Mesothelial cell of epicardium (in vitro differentiated cells): ENCODE measurements around the gene SINHCAF. TPM values are rescaled to one million over a fixed set of nuclear protein-coding genes. Genes with fewer than 3 reads are reported as not detected.
"Not testable (repeated sequence)": the region's sequence is repeated elsewhere in the genome, so short reads cannot be mapped to it uniquely, and the experiment has no call there.

Experiments
- DNase-seq, 2 experiments: peaks; one replicate each; pipeline ENCODE4 v3.0.0; 2021; ENCODE audit warnings: low spot score in 2 of 2; ENCODE audit not compliant: unreplicated experiment in 2 of 2
- H3K27ac Mint-ChIP-seq: 2 replicates; pipeline ENCODE4 v1.8.0; 2021; ENCODE audit warnings: mixed read lengths
- H3K27me3 Mint-ChIP-seq: 2 replicates; pipeline ENCODE4 v1.8.0; 2021; ENCODE audit warnings: low read depth, mixed read lengths
- H3K36me3 Mint-ChIP-seq: 2 replicates; pipeline ENCODE4 v1.8.0; 2021; ENCODE audit warnings: mixed read lengths
- H3K4me1 Mint-ChIP-seq: 2 replicates; pipeline ENCODE4 v1.8.0; 2021; ENCODE audit warnings: mixed read lengths
- H3K4me3 Mint-ChIP-seq: 2 replicates; pipeline ENCODE4 v1.8.0; 2021; ENCODE audit warnings: mild to moderate bottlenecking, moderate library complexity, mixed read lengths
- H3K9me3 Mint-ChIP-seq: 2 replicates; pipeline ENCODE4 v1.8.0; 2021; ENCODE audit warnings: mixed read lengths
- total RNA-seq: library from RNA; stranded (reverse); gene quantifications from 3 replicates; pipeline ENCODE4 v1.2.1, GENCODE V29; 2021
- TF ChIP-seq, protein P1 (sequence below): fragments of 200-600 bp; sonication (generic); IDR thresholded peaks from one replicate; pipeline ENCODE4 v1.5.0; 2021; ENCODE audit warnings: antibody characterized with exemption; ENCODE audit not compliant: unreplicated experiment

Gene SINHCAF
- total RNA-seq, 1 donor from 2014 or later, result 241 TPM

DNA sequence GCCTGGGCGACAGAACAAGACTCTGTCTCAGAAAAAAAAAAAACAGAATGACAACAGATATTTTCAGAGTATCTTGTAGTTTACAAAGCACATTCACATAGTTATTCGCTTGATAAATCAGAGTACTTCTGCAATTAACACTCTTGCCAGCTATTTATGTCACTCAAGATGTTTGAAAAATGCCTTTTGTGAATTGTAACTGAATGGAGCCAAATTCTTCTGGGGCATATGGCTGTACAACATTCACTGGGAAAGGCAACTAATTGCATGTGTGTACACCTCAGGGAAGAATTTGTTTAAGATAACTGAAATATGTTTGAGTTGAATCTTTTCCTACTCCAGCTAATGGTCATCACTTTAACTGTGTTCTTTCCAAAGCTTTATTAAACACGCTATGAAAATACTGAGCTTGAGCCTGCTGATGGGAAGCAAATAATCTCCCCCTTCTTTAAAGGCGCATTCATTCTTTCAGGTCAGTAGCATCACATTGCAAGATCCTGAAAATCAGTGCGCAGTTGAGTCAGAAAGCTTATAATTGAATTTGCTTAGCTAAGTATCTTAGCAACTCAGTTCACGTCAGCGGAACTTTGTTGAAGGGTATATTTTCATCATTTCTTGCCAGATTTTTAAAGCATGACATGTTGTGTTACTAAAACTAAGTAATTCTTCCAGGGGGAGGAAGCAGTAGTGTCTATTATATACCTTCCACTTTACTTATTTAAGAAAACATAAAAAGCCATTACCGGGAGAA is 66.6 kb downstream of the SINHCAF start:
- H3K27ac Mint-ChIP-seq, result no peak overlapping the region
- DNase-seq, result no peak

GRCh38 chr12:31257784-31258183 is 68.2 kb downstream of the SINHCAF start:
- H3K36me3 Mint-ChIP-seq, result no peaks in the 10 kb centered on the region
- no peak for DNase-seq
- peaks cover 4% of the 10 kb centered on the region for H3K4me1 Mint-ChIP-seq
- H3K9me3 Mint-ChIP-seq, result no peaks in the 10 kb centered on the region
- TF ChIP-seq, protein P1, sequence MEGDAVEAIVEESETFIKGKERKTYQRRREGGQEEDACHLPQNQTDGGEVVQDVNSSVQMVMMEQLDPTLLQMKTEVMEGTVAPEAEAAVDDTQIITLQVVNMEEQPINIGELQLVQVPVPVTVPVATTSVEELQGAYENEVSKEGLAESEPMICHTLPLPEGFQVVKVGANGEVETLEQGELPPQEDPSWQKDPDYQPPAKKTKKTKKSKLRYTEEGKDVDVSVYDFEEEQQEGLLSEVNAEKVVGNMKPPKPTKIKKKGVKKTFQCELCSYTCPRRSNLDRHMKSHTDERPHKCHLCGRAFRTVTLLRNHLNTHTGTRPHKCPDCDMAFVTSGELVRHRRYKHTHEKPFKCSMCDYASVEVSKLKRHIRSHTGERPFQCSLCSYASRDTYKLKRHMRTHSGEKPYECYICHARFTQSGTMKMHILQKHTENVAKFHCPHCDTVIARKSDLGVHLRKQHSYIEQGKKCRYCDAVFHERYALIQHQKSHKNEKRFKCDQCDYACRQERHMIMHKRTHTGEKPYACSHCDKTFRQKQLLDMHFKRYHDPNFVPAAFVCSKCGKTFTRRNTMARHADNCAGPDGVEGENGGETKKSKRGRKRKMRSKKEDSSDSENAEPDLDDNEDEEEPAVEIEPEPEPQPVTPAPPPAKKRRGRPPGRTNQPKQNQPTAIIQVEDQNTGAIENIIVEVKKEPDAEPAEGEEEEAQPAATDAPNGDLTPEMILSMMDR, result no peak
- no peak overlapping the region for H3K27ac Mint-ChIP-seq
- no peak overlapping the region for H3K4me3 Mint-ChIP-seq
- H3K27me3 Mint-ChIP-seq, result no peaks in the 10 kb centered on the region

More for the DNA sequence above, 66.6 kb downstream of the SINHCAF start:
- H3K36me3 Mint-ChIP-seq, result no peaks in the 10 kb centered on the region
- H3K4me1 Mint-ChIP-seq, result peaks cover 4% of the 10 kb centered on the region
- no peaks in the 10 kb centered on the region for H3K9me3 Mint-ChIP-seq
- TF ChIP-seq, protein P1, result no peak
- H3K27me3 Mint-ChIP-seq, result no peaks in the 10 kb centered on the region
- H3K4me3 Mint-ChIP-seq, result no peak overlapping the region

DNA sequence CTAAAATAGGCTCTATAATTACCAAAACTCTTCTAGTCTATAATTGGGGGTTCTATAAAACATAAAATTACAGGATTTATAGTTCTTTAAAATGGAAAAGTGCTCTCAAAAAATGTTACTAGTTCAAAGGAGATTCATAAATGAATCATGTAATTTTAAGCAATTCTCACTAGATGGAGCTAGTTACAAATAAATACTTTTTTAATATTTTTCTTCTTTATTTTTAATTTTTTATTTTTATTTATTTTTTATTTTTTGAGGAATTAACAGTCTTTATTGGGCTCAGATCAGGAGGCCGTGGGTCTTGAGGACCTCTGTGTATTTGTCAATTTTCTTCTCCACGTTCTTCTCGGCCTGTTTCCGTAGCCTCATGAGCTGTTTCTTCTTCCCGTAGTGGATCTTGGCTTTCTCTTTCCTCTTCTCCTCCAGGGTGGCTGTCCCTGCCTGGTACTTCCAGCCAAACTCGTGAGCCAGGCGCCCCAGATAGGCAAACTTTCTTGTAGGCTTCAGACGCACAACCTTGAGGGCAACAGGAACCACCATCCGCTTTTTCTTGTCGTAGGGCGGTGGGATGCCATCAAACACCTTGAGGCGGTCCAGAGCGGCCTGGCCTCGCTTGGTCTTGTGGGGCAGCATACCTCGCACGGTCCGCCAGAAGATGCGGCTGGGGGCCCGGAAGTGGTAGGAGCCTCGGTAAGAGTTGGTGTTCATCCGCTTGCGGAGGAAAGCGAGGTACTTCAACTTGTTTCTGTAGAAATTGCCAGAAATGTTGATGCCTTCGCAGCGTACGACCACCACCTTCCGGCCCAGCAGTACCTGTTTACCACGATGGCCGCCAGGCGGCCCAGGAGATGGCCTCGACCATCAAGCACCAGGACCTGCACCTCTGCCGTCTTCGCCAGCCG is 74.0 kb downstream of the SINHCAF start:
- H3K36me3 Mint-ChIP-seq, DNase-seq, H3K4me3 Mint-ChIP-seq, H3K4me1 Mint-ChIP-seq, H3K27ac Mint-ChIP-seq, H3K27me3 Mint-ChIP-seq, H3K9me3 Mint-ChIP-seq: not testable (repeated sequence)
- TF ChIP-seq, protein P1, result peak; percentile 60

DNA sequence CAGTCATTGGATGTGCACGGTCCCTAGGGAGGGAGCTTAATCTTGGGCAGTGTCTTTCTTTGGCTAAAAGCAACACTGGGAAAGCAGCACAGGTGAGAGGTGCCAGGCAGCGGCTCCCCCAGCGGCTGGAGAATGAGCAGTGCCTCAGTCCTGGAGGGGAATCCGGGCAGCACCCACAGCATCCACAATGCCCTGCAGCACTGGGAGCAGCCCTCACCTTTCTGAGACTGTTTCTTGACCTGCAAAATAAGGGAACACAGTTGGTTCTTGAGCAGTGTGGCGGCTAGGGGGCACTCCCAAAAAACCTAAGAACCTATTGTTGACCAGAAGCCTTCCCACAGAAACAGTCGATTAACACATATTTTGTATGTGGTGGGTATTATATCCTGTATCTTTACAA is 75.8 kb downstream of the SINHCAF start:
- H3K27me3 Mint-ChIP-seq, result no peaks in the 10 kb centered on the region
- no peak for DNase-seq
- no peak overlapping the region for H3K4me3 Mint-ChIP-seq
- H3K36me3 Mint-ChIP-seq, result no peaks in the 10 kb centered on the region
- H3K9me3 Mint-ChIP-seq, result no peaks in the 10 kb centered on the region
- TF ChIP-seq, protein P1, result no peak
- no peak overlapping the region for H3K27ac Mint-ChIP-seq
- peaks cover 19% of the 10 kb centered on the region for H3K4me1 Mint-ChIP-seq

DNA sequence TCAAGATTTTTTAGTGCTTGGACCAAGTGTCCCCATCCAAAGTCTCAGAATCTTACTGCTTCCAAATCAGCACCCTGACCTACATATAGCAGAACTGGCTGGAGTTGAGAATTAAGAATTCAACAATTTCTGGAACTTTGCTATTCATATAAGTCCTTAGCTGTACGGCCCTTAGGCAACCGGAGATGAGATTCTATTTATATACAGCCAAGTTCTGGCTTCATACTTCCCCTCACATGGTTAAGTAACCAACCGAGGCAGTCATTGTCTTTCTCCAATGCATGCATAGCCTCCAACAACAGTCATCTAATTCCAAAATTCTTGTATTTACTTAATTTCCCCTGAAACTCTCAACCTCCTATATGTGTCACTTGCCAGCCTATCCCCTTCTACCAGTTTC is 76.6 kb downstream of the SINHCAF start:
- H3K27me3 Mint-ChIP-seq, result no peaks in the 10 kb centered on the region
- no peaks in the 10 kb centered on the region for H3K36me3 Mint-ChIP-seq
- DNase-seq, result no peak
- H3K9me3 Mint-ChIP-seq, result no peaks in the 10 kb centered on the region
- H3K4me1 Mint-ChIP-seq, result peaks cover 22% of the 10 kb centered on the region
- no peak overlapping the region for H3K27ac Mint-ChIP-seq
- H3K4me3 Mint-ChIP-seq, result no peak overlapping the region
- TF ChIP-seq, protein P1, result no peak
